Measurements from ENCODE around the gene PRKD2. TPM values are rescaled to one million over a fixed set of nuclear protein-coding genes. Genes with fewer than 3 reads are reported as not detected.

PRKD2 gene
- total RNA-seq, 2 experiments from 2014 or later, result 167 to 177 TPM

DNA sequence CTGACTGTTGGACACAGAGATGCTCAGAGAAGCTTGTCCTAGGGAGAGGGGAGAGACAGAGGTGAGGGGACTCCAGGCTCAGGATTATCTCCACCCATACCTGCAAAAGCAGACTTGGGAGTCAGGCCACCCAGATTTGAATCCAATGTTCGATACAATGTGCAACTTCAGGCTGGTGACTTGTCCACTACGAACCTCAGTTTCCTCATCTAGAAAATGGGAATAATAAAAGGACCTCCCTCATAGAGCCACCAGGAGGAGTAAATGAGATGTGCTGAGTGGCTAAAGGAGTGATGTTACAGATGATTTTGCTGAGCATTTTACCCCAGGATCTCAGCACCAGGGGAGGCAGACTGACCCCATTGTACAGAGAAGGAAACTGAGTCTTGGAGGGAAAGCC lies 25.0 kb downstream of the PRKD2 start:
- Mint-ChIP-seq H3K27ac (no peak overlapping the region), H3K9me3 (no peaks in the 10 kb centered on the region), H3K27me3 (no peaks in the 10 kb centered on the region), H3K4me3 (no peak overlapping the region), H3K4me1 (no peaks in the 10 kb centered on the region), H3K36me3 (ENCODE audit: low read depth) (peaks cover 81% of the 10 kb centered on the region)
- CTCF ChIA-PET, result no interaction called here
- DNase-seq, result no peak
- POLR2A ChIA-PET, result interaction anchor here (1.2 to 1.5 kb wide), 3 partner anchors 12 to 39 kb away, joined by 3 to 5 read pairs (median 3); no protein-coding TSS in a partner anchor

DNA sequence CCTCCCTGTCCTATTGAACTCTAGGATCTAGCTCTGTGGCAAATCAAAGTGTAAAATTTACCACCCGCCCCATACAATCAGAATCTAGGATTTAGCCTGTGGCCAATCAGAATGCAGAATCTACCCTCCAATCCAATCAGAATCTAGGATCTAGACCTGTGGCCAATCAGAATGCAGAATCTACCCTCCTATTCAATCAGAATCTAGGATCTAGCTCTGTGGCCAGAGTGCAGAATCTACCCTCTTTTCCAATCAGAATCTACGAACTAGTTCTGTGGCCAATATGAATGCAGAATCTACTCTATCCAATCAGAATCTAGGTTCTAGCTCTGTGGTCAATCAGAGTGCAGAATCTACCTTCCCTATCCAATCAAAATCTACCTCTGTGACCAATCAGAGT lies 25.8 kb downstream of the PRKD2 start:
- Mint-ChIP-seq H3K27ac (no peak overlapping the region), H3K4me3 (no peak overlapping the region), H3K27me3 (no peaks in the 10 kb centered on the region), H3K36me3 (ENCODE audit: low read depth) (peaks cover 76% of the 10 kb centered on the region), H3K4me1 (no peaks in the 10 kb centered on the region), H3K9me3 (no peaks in the 10 kb centered on the region)
- CTCF ChIA-PET, result interaction anchor here (0.8 to 1.4 kb wide), 3 partner anchors 13 to 37 kb away, joined by 3 to 5 read pairs (median 4); no protein-coding TSS in a partner anchor
- DNase-seq, result no peak
- POLR2A ChIA-PET, result interaction anchor here (1.2 to 1.5 kb wide), 3 partner anchors 11 to 40 kb away, joined by 3 to 5 read pairs (median 3); no protein-coding TSS in a partner anchor

GRCh38 chr19:46689358-46689757 lies 27.6 kb downstream of the PRKD2 start:
- CTCF ChIA-PET, result interaction anchor here (1.7 kb wide), 1 partner anchor 39 kb away, joined by 7 read pairs; no protein-coding TSS in a partner anchor
- H3K9me3 Mint-ChIP-seq, result no peaks in the 10 kb centered on the region
- peaks cover 1% of the 10 kb centered on the region for H3K4me1 Mint-ChIP-seq
- H3K27me3 Mint-ChIP-seq, result no peaks in the 10 kb centered on the region
- H3K4me3 Mint-ChIP-seq, result no peak overlapping the region
- H3K36me3 Mint-ChIP-seq (ENCODE audit: low read depth), result peaks cover 75% of the 10 kb centered on the region
- DNase-seq, result no peak
- H3K27ac Mint-ChIP-seq, result no peak overlapping the region
- POLR2A ChIA-PET, result no interaction called here

DNA sequence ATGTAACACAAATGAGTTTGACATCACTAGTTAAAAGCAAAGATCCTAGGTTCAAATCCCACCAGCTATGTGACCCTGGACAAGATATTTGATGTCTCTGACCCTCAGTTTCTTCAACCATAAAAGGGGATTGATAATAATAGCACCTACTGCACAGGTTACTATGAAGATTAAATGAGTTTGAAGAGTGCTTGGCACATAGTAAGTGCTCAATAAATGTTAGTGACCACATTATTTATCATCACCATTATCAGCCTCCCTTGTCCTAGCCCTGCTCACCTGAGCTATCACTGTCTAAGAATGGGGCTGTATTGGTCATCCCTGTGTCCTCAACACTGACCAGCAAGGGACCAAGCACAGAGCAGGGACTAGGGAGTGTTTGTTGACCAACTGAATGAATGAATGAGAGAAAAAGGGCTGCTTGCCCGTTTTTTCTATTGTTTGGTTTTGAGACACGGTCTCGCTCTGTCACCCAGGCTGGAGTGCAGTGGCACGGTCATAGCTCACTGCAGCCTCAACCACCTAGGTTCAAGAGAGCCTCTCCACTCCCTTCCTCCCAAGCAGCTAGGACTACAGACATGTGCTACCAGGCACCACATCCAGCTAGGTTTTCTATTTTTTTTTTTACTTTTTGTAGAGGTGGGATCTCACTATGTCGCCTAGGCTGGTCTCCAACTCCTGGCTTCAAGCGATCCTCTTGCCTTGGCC lies 29.3 kb downstream of the PRKD2 start:
- peaks cover 1% of the 10 kb centered on the region for H3K4me1 Mint-ChIP-seq
- no peak overlapping the region for H3K27ac Mint-ChIP-seq
- no peaks in the 10 kb centered on the region for H3K27me3 Mint-ChIP-seq
- CTCF ChIA-PET, result interaction anchor here (0.5 to 1.7 kb wide), 4 partner anchors 12 to 66 kb away, joined by 3 to 7 read pairs (median 4); no protein-coding TSS in a partner anchor
- POLR2A ChIA-PET, result no interaction called here
- no peak for DNase-seq
- H3K36me3 Mint-ChIP-seq (ENCODE audit: low read depth), result peaks cover 73% of the 10 kb centered on the region
- no peaks in the 10 kb centered on the region for H3K9me3 Mint-ChIP-seq
- no peak overlapping the region for H3K4me3 Mint-ChIP-seq

DNA sequence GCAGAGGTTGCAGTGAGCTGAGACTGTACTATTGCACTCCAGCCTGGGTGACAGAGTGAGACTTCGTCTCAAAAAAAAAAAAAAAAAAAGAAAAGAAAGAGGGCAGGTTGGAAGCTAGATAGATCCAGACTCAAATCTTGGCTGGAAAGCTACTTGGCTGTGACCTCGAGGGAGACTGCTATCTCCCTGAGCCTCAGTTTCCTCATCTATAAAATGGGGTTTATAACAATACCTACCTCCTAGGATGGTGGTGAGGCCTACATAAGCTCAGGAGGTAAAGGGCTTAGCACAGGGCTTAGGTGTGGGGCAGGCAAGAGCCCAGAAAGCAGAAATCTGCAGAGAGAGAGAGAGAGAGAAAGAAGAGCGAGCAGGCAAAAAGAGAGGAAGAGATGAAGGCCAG lies 31.7 kb downstream of the PRKD2 start:
- H3K4me1 Mint-ChIP-seq, result peaks cover 1% of the 10 kb centered on the region
- no peaks in the 10 kb centered on the region for H3K27me3 Mint-ChIP-seq
- H3K9me3 Mint-ChIP-seq, result no peaks in the 10 kb centered on the region
- DNase-seq, result no peak
- ChIA-PET POLR2A (no interaction called here), CTCF (interaction anchor here (0.7 to 1.4 kb wide), 2 partner anchors 18 to 69 kb away, joined by 3 read pairs; no protein-coding TSS in a partner anchor)
- peaks cover 64% of the 10 kb centered on the region for H3K36me3 Mint-ChIP-seq (ENCODE audit: low read depth)
- peak overlapping the region; percentile 26 for H3K27ac Mint-ChIP-seq
- no peak overlapping the region for H3K4me3 Mint-ChIP-seq

- Mint-ChIP-seq H3K27me3 (no peaks in the 10 kb centered on the region), H3K9me3 (no peaks in the 10 kb centered on the region), H3K27ac (no peak overlapping the region), H3K4me1 (peaks cover 16% of the 10 kb centered on the region), H3K4me3 (no peak overlapping the region), H3K36me3 (ENCODE audit: low read depth) (peaks cover 82% of the 10 kb centered on the region)
- POLR2A ChIA-PET, result interaction anchor here (1.3 kb wide), 1 partner anchor 66 kb away, joined by 3 read pairs; no protein-coding TSS in a partner anchor
- peak; percentile 71 for DNase-seq
- CTCF ChIA-PET, result interaction anchor here (1.6 kb wide), 1 partner anchor 26 kb away, joined by 5 read pairs; no protein-coding TSS in a partner anchor
Observed at GRCh38 chr19:46678110-46678732, 38.7 kb downstream of the PRKD2 start.

- Mint-ChIP-seq H3K27me3 (no peaks in the 10 kb centered on the region), H3K36me3 (ENCODE audit: low read depth) (peaks cover 75% of the 10 kb centered on the region), H3K27ac (no peak overlapping the region), H3K4me3 (no peak overlapping the region), H3K4me1 (peaks cover 14% of the 10 kb centered on the region), H3K9me3 (peaks cover 2% of the 10 kb centered on the region)
- DNase-seq, result no peak
- POLR2A ChIA-PET, result no interaction called here
- CTCF ChIA-PET, result interaction anchor here (2.7 kb wide), 1 partner anchor 13 kb away, joined by 14 read pairs; the partner anchor contains the start of gene DACT3
Observed at GRCh38 chr19:46674416-46675178, 42.3 kb downstream of the PRKD2 start.

DNA sequence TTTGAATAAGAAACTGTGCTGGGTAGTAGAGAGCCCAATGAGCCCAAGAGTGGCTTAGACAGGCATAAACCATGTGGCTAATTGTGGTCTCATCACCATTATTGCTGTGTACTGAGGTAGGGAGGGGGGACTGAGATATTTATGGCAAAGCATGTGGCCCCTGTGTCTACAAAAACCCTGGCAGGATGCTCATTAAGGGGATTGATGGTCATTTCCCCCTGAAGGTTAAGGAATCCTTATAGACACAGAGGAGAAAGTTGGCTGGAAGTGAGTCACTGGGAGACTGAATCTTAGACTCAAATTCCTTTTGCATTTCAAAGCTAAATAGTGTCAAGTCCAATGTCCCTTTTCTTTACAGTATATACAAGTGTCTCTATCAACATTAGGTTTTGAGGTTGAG lies 46.1 kb downstream of the PRKD2 start:
- peaks cover 41% of the 10 kb centered on the region for H3K36me3 Mint-ChIP-seq (ENCODE audit: low read depth)
- H3K4me3 Mint-ChIP-seq, result no peak overlapping the region
- no peak for DNase-seq
- ChIA-PET POLR2A (interaction anchor here (1.0 kb wide), 1 partner anchor 10 kb away, joined by 3 read pairs; the partner anchor contains the start of gene DACT3), CTCF (interaction anchor here (0.7 to 3.0 kb wide), 2 partner anchors 9 to 54 kb away, joined by 7 to 14 read pairs; partner anchors contain the start of gene DACT3)
- no peaks in the 10 kb centered on the region for H3K4me1 Mint-ChIP-seq
- H3K9me3 Mint-ChIP-seq, result peaks cover 2% of the 10 kb centered on the region
- peak overlapping the region; percentile 21 for H3K27ac Mint-ChIP-seq
- H3K27me3 Mint-ChIP-seq, result no peaks in the 10 kb centered on the region

DNA sequence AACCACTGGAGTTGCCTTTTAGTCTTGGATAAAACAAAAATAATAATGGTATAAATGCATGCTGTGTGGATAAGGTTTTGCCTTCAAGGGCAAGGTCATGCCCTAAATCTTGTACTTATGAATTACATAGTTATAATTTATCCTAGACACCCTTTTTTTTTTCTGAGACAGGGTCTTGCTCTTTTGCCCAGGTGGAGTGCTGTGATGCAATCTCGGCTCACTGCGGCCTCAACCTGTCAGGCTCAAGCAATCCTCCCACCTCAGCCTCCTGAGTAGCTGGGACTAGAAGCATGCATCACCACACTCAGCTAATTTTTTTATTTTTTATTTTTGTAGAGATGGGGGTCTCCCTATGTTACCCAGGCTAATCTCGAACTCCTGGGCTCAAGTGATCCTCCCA lies 48.3 kb downstream of the PRKD2 start:
- H3K4me3 Mint-ChIP-seq, result no peak overlapping the region
- H3K27me3 Mint-ChIP-seq, result peaks cover 4% of the 10 kb centered on the region
- peaks cover 2% of the 10 kb centered on the region for H3K9me3 Mint-ChIP-seq
- H3K27ac Mint-ChIP-seq, result no peak overlapping the region
- ChIA-PET POLR2A (no interaction called here), CTCF (no interaction called here)
- H3K36me3 Mint-ChIP-seq (ENCODE audit: low read depth), result peaks cover 21% of the 10 kb centered on the region
- no peak for DNase-seq
- no peaks in the 10 kb centered on the region for H3K4me1 Mint-ChIP-seq

DNA sequence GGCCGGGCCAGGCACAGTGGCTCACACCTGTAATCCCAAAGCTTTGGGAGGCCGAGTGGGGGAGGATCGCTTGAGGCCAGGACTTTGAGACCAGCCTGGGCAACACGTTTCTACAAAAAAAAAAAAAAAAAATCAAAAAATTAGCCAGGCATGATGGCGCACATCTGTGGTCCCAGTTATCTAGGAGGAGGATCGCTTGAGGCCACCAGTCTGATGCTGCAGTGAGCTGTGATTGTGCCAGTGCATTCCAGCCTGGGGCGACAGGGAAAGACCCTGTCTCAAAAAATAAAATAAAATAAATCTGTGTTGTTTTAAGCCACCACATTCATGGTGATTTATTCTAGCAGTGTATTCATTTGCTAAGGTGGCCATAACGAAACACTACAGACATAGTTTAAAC lies 51.8 kb downstream of the PRKD2 start:
- H3K4me1 Mint-ChIP-seq, result peaks cover 16% of the 10 kb centered on the region
- peaks cover 19% of the 10 kb centered on the region for H3K27me3 Mint-ChIP-seq

GRCh38 chr19:46661735-46662592 lies 55.0 kb downstream of the PRKD2 start:
- H3K27me3 Mint-ChIP-seq, result peaks cover 35% of the 10 kb centered on the region

More for the DNA sequence above, 51.8 kb downstream of the PRKD2 start:
- no peak for DNase-seq
- Mint-ChIP-seq H3K36me3 (ENCODE audit: low read depth) (no peaks in the 10 kb centered on the region), H3K9me3 (no peaks in the 10 kb centered on the region), H3K4me3 (no peak overlapping the region), H3K27ac (no peak overlapping the region)
- ChIA-PET CTCF (no interaction called here), POLR2A (interaction anchor here (1.0 kb wide), 1 partner anchor 48 kb away, joined by 3 read pairs; no protein-coding TSS in a partner anchor)

More at GRCh38 chr19:46661735-46662592, 55.0 kb downstream of the PRKD2 start:
- Mint-ChIP-seq H3K36me3 (ENCODE audit: low read depth) (no peaks in the 10 kb centered on the region), H3K27ac (peak overlapping the region; percentile 71), H3K4me3 (peak overlapping the region; percentile 69), H3K4me1 (peaks cover 19% of the 10 kb centered on the region), H3K9me3 (no peaks in the 10 kb centered on the region)
- peak; percentile 81 for DNase-seq
- ChIA-PET CTCF (interaction anchor here (0.5 to 5.9 kb wide), 29 partner anchors 9 to 316 kb away, joined by 3 to 136 read pairs (median 4); partner anchors contain the start of genes AP2S1, CALM3 and PTGIR), POLR2A (interaction anchor here (0.6 to 3.4 kb wide), 13 partner anchors 9 to 178 kb away, joined by 3 to 34 read pairs (median 4); partner anchors contain the start of gene CALM3)
